Liver (tissue), 9 donors: ENCODE data around the gene CUEDC1. TPM values are rescaled to one million over a fixed set of nuclear protein-coding genes. Genes with fewer than 3 reads are reported as not detected.

Experiments
- DNase-seq: peaks from one replicate; pipeline ENCODE4 v3.0.0-alpha.2; 2017; ENCODE audit warnings: low spot score
- H3K27ac ChIP-seq, 2 donors: one replicate each; pipeline ENCODE4 v1.7.0; 2013; ENCODE audit warnings: inconsistent platforms in 2 of 2, low read length in 2 of 2, control low read depth in 1 of 2, low read depth in 1 of 2, mild to moderate bottlenecking in 1 of 2
- H3K27me3 ChIP-seq, 4 donors: one replicate each; pipeline versions ENCODE4 v1.6.1 to v1.7.0; 2013; ENCODE audit warnings: low read length in 3 of 4, inconsistent platforms in 1 of 4, mild to moderate bottlenecking in 1 of 4, moderate library complexity in 1 of 4; ENCODE audit not compliant: control insufficient read depth in 4 of 4, insufficient read depth in 4 of 4
- H3K36me3 ChIP-seq, 4 donors: one replicate each; pipeline versions ENCODE4 v1.6.1 to v1.7.0; 2013; ENCODE audit warnings: low read length in 3 of 4, mild to moderate bottlenecking in 3 of 4, low read depth in 1 of 4, moderate library complexity in 1 of 4; ENCODE audit not compliant: control insufficient read depth in 4 of 4, insufficient read depth in 3 of 4
- H3K4me1 ChIP-seq, 4 donors: one replicate each; pipeline versions ENCODE4 v1.6.1 to v1.7.0; 2013; ENCODE audit warnings: low read length in 3 of 4, mild to moderate bottlenecking in 3 of 4, moderate library complexity in 1 of 4; ENCODE audit not compliant: control insufficient read depth in 4 of 4, insufficient read depth in 4 of 4
- H3K4me3 ChIP-seq, 3 donors: one replicate each; pipeline versions ENCODE4 v1.6.1 to v1.7.0; 2013; ENCODE audit warnings: low read length in 3 of 3, control low read depth in 1 of 3, low read depth in 1 of 3, mild to moderate bottlenecking in 1 of 3
- H3K9ac ChIP-seq, 2 donors: one replicate each; pipeline ENCODE4 v1.7.0; 2013; ENCODE audit warnings: low read length in 2 of 2, mild to moderate bottlenecking in 2 of 2, moderate library complexity in 2 of 2, control low read depth in 1 of 2, low read depth in 1 of 2
- H3K9me3 ChIP-seq, 4 donors: one replicate each; pipeline versions ENCODE4 v1.6.1 to v1.7.0; 2013; ENCODE audit warnings: low read length in 3 of 4; ENCODE audit not compliant: control insufficient read depth in 4 of 4
- EGR1 ChIP-seq, 2 donors: IDR thresholded peaks; 2 replicates each; pipeline ENCODE4 v1.6.1; 2016 to 2018; ENCODE audit warnings: antibody characterized with exemption in 2 of 2, low read depth in 2 of 2
- FOXA1 ChIP-seq: IDR thresholded peaks from 2 replicates; pipeline ENCODE4 v1.6.1; 2016; ENCODE audit warnings: antibody characterized with exemption
- FOXA2 ChIP-seq: IDR thresholded peaks from 2 replicates; pipeline ENCODE4 v1.6.1; 2016; ENCODE audit warnings: antibody characterized with exemption
- GABPA ChIP-seq, 2 donors: IDR thresholded peaks in 1 of 2; conservative IDR thresholded peaks in 1 of 2; 2 replicates each; pipeline ENCODE4 v1.6.1; 2016; ENCODE audit warnings: antibody characterized with exemption in 2 of 2, mild to moderate bottlenecking in 1 of 2, moderate library complexity in 1 of 2
- HNF4A ChIP-seq, 2 donors: conservative IDR thresholded peaks; 2 replicates each; pipeline ENCODE4 v1.6.1; 2016; ENCODE audit warnings: antibody characterized with exemption in 2 of 2, mild to moderate bottlenecking in 2 of 2
- HNF4G ChIP-seq: IDR thresholded peaks from 2 replicates; pipeline ENCODE4 v1.6.1; 2016; ENCODE audit warnings: antibody characterized with exemption
- JUND ChIP-seq, 2 donors: IDR thresholded peaks; 2 replicates each; pipeline ENCODE4 v1.6.1; 2016; ENCODE audit warnings: antibody characterized with exemption in 2 of 2
- MAX ChIP-seq: IDR thresholded peaks from 2 replicates; pipeline ENCODE4 v1.6.1; 2016; ENCODE audit warnings: antibody characterized with exemption
- NR2F2 ChIP-seq: IDR thresholded peaks from 2 replicates; pipeline ENCODE4 v1.6.1; 2016; ENCODE audit warnings: antibody characterized with exemption
- RAD21 ChIP-seq, 2 donors: IDR thresholded peaks; 2 replicates each; pipeline ENCODE4 v1.6.1; 2016; ENCODE audit warnings: antibody characterized with exemption in 2 of 2, mild to moderate bottlenecking in 2 of 2
- REST ChIP-seq: IDR thresholded peaks from 2 replicates; pipeline ENCODE4 v1.6.1; 2016; ENCODE audit warnings: antibody characterized with exemption, mild to moderate bottlenecking
- RXRA ChIP-seq, 2 donors: IDR thresholded peaks; 2 replicates each; pipeline ENCODE4 v1.6.1; 2017 to 2018; ENCODE audit warnings: antibody characterized with exemption in 2 of 2, mild to moderate bottlenecking in 1 of 2
- SP1 ChIP-seq: IDR thresholded peaks from 2 replicates; pipeline ENCODE4 v1.6.1; 2018; ENCODE audit warnings: antibody characterized with exemption, mild to moderate bottlenecking
- TAF1 ChIP-seq: conservative IDR thresholded peaks from 2 replicates; pipeline ENCODE4 v1.6.1; 2016; ENCODE audit warnings: antibody characterized with exemption, mild to moderate bottlenecking
- YY1 ChIP-seq: IDR thresholded peaks from 2 replicates; pipeline ENCODE4 v1.6.1; 2016; ENCODE audit warnings: antibody characterized with exemption, mild to moderate bottlenecking
- ZBTB33 ChIP-seq: IDR thresholded peaks from 2 replicates; pipeline ENCODE4 v1.6.1; 2016; ENCODE audit warnings: antibody characterized with exemption
- WGBS: extraction: QIAGEN DNeasy Blood & Tissue Kit; methylation state at CpG from one replicate; pipeline ENCODE4 v1.1.7; 2013; 5-methylcytosine and 5-hydroxymethylcytosine counted together
- polyA plus RNA-seq, 2 donors: library from polyadenylated mRNA; stranded (reverse) in 1 of 2; unstranded in 1 of 2; fragments of 200-250 nt in 1 of 2; fragments of >200 nt in 1 of 2; fragmentation: Nextera tagmentation in 1 of 2; extraction: Ambion mirVana in 1 of 2; gene quantifications; one replicate each; pipeline versions ENCODE4 v1.2.1 to v1.2.3, GENCODE V29; 2013 to 2015
- total RNA-seq, 2 donors: library from RNA; depleted of rRNA; stranded (reverse); fragments of >200 nt; gene quantifications; one replicate each; pipeline ENCODE4 v1.2.3, GENCODE V29; 2014
- TF ChIP-seq, protein P1 (sequence below): IDR thresholded peaks from 2 replicates; pipeline ENCODE4 v1.6.1; 2016; ENCODE audit warnings: antibody characterized with exemption
- TF ChIP-seq, protein P2 (sequence below): fragments of 150-350 bp; IDR thresholded peaks from 2 replicates; pipeline ENCODE4 v1.5.1; 2017; ENCODE audit warnings: improper control_type of control experiment, low read depth, low read length; ENCODE audit not compliant: missing input control
- donor health status: healthy.
- donor health status: healthy.
- donor health status: healthy.
- donor health status: healthy.
- donor health status: healthy.

Gene CUEDC1
- total and polyA plus RNA-seq, 4 donors: 2.6 to 4.9 (median 3.4) TPM

DNA sequence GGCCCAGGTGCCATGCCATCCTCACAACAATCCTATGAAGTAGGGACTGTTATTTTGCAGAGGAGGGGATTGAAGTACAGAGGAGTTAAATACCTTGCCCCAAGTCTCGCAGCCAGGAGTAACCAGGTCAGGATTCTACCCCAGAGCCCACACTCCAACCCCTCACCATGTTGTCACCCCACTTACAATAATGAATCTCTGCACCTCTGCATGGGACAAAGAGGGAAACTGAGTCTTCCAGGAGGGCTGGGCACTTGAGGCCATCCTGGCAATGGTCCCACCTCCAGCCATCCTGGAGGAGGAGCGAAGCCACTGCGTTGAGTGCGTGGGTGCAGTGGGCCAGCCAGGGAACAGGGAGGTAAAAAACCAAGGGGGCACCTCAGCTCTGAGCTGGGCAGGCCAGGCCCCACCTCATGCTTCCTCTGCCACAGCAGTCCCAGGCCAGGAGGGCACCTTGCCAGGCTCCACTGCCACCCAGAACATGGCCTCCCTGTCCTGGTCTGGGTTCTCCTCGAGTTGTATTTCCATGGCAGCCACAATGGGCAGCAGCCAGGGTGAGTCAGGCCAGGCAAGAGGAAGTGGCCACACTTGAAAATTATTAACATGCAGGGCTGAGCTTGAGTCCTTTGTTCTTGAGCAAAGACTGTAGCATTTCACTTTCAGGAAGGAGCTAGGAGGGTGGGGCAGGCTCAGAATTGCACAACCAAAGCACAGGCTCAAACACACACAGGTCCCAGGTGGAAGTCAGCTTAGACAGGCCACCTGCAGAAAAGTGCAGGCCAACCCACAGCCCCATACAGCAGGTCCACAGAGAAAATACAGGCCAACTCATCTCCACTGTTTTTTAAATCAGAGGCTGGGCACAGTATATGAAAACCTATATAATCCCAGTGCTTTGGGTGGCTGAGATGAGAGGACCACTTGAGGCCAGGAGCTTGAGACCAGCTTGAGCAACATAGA is 52.1 kb downstream of the CUEDC1 start:
- TF ChIP-seq, protein P1, sequence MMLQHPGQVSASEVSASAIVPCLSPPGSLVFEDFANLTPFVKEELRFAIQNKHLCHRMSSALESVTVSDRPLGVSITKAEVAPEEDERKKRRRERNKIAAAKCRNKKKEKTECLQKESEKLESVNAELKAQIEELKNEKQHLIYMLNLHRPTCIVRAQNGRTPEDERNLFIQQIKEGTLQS: no peak
- TF ChIP-seq RAD21 (IDR thresholded peaks at IDR 0.05) (peak; percentile 19 to 41), YY1 (peak; percentile 88), HNF4G (no peak), NR2F2 (no peak), FOXA2 (no peak), TAF1 (no peak), MAX (peak; percentile 55), HNF4A (conservative IDR thresholded peaks at IDR 0.05) (peak; percentile 36 to 60), JUND (IDR thresholded peaks at IDR 0.05) (peak; percentile 64 to 88), GABPA (IDR thresholded peaks at IDR 0.05 in 1 of 2, conservative IDR thresholded peaks at IDR 0.05 in 1 of 2) (peak in 1 of 2 donors; percentile 50), ZBTB33 (no peak), SP1 (peak; percentile 75), RXRA (IDR thresholded peaks at IDR 0.05) (peak; percentile 27 to 56), FOXA1 (no peak), EGR1 (IDR thresholded peaks at IDR 0.05; ENCODE audit: low read depth in 2 of 2) (no peak), REST (no peak)
- TF ChIP-seq, protein P2, sequence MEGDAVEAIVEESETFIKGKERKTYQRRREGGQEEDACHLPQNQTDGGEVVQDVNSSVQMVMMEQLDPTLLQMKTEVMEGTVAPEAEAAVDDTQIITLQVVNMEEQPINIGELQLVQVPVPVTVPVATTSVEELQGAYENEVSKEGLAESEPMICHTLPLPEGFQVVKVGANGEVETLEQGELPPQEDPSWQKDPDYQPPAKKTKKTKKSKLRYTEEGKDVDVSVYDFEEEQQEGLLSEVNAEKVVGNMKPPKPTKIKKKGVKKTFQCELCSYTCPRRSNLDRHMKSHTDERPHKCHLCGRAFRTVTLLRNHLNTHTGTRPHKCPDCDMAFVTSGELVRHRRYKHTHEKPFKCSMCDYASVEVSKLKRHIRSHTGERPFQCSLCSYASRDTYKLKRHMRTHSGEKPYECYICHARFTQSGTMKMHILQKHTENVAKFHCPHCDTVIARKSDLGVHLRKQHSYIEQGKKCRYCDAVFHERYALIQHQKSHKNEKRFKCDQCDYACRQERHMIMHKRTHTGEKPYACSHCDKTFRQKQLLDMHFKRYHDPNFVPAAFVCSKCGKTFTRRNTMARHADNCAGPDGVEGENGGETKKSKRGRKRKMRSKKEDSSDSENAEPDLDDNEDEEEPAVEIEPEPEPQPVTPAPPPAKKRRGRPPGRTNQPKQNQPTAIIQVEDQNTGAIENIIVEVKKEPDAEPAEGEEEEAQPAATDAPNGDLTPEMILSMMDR: no peak
- 71% methylated on average over 5 of the region's 5 CpGs for WGBS
- no peak overlapping the region for H3K9ac ChIP-seq
- peaks cover 0 to 20% (median 16%) of the 10 kb centered on the region in 4 donors for H3K4me1 ChIP-seq
- no peaks in the 10 kb centered on the region for H3K36me3 ChIP-seq
- no peaks in the 10 kb centered on the region for H3K9me3 ChIP-seq
- H3K27me3 ChIP-seq: no peaks in the 10 kb centered on the region
- no peak for DNase-seq
- no peak overlapping the region for H3K4me3 ChIP-seq
- H3K27ac ChIP-seq: peak overlapping the region; percentile 51 to 52
